Stimulated activated CD4-positive, alpha-beta T cell treated with anti-CD3 and anti-CD28 coated beads, TNF-alpha, amount 100 ng/mL, for 4 hours (primary cell): ENCODE data around the gene CLASP1.
"Not testable (repeated sequence)": the region's sequence is repeated elsewhere in the genome, so short reads cannot be mapped to it uniquely, and the experiment has no call there.

Experiments
- DNase-seq, 3 experiments: peaks; one replicate each; pipeline ENCODE4 v3.0.0-alpha.2; 2020; ENCODE audit warnings: low read depth in 3 of 3

Gene CLASP1

DNA sequence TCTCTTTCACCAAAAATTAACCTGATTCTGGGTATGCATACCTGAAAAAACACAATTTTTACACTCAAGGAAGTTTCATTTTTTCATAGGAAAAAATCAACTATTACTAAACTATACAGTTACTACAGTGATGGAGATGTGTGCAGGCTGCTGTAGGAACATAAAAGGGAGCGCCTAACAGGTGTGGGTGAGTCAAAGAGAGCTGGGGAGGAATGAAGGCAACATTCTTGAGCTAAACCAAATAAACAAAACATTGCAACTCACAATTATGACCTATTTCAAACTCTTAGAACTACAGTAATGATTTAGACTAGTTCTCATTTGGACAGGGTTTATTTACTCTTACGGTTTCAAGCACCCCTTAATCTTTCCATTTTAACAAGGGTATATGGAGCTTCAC lies 13.4 kb upstream of the CLASP1 start:
- DNase-seq: no peak

- no peak for DNase-seq
These were observed 10.7 kb upstream of the CLASP1 start for GRCh38 chr2:121659933-121660332.

- not testable (repeated sequence) for DNase-seq
These were observed 9.1 kb upstream of the CLASP1 start for GRCh38 chr2:121658393-121658792.

- DNase-seq: no peak
These were observed 3.8 kb upstream of the CLASP1 start for GRCh38 chr2:121653035-121653434.

DNA sequence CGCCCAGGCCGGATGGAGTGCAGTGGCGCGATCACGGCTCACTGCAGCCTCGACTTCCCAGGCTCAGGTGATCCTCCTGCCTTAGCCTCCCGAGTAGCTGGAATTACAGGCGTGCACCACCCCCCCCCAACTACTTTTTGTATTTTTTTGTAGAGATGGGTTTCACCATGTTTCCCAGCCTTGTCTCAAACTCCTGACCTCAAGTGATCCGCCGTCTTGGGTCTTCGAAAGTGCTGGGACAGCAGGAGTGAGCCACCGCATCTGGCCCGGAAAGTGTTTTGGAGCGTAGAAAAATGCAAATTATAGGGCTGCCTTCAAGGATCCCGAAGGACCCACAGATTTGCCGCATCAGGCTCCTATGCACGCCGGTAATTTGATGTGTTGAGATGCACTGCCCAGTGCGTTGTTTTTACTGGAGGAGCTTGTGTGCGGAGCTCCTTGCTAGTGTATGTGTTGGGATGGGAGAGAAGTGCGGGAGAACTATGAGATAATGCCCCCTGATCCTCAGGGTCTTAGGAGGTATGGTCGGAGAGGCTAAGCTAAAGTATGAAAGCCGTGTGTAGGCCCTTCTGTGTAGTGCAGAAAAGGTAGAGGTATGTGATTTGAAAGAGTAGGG lies 1.2 kb upstream of the CLASP1 start:
- no peak for DNase-seq

DNA sequence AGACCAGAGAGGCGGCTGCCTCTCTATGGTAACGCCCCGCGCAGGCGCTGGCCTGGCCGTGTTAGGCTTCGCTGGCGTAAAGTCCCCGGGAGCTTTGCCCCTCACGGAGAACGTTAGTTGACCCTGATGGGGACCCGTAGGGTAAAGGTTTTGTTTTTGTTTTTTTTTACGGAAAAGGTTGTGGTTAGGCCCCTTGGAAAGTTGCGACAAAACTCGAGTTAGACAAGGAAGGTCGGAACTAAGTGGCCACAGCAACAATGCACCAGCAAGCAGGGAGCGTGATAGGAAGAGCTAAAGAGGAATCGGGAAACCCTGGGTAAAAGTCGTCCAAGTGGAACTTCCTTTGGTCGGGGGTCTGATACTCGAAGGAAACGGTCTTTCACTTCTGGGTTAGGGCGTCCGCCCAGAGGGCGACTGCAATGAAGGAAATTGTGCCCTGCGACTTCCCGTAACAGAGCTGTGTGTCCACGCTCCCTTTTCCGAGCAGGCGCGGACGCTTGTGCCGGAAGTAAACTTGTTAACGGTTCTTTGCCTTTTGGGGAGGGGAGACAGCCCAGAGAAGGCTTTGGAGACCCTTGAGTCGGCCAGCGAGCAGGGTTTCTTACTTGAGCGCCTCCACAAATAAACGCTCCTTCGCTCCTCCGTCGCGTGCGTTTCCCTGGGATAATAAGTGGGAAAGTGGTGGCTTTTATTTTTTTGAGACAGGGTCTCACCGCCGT lies 493 bp upstream of the CLASP1 start:
- peak; percentile 83 to 92 (median 87) for DNase-seq

DNA sequence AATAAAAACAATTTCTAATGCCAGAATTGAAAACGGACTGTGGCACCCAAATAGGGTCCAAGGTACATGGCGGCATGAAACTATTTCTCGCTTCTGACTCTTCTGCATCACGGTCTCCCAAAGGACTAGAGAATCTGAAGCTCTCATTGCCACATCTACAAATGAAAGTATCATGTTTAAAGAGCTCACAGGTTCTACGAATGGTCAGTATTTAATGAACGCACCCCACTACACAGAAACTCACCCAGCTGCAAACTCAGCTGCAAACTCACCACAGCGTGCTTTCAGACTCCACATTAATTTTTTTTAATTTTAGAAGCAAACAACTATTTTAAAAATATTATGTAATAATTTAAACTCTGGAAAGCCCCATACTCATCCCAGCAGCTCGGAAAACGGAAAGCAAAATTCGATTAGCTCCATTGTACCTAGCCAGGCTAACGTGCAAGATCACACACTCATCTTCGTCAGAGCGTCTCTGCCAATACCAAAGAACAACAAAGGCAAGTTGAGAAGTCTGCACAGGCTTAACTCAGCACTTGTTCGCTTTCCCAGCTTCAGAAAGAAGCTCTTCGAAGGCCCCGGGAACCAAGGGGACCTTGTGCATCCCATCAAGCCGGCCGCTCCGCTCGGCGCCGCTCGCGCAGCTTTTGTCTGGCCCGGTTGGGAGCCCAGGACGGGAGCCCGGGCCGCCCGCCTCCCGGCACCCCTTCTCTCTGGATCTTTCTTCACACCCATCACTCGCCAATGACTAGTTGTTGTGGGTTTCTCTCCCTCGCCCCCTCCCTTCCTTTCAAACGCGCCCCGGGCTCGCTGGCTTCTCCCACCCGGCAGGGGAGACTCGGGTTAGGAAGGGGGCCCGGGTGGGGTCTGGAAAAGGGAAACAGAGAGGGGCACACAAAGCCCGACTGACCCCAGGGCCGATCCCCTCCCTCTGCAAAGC lies 785 bp downstream of the CLASP1 start:
- DNase-seq: peak; percentile 12 to 29 (median 18)

GRCh38 chr2:121647396-121647795 lies 1.9 kb downstream of the CLASP1 start:
- DNase-seq: no peak

GRCh38 chr2:121644715-121645114 lies 4.5 kb downstream of the CLASP1 start:
- no peak for DNase-seq

- DNase-seq: no peak
These were observed 5.4 kb downstream of the CLASP1 start for GRCh38 chr2:121643877-121644276.

GRCh38 chr2:121640380-121641316 lies 8.6 kb downstream of the CLASP1 start:
- DNase-seq: no peak

- DNase-seq: not testable (repeated sequence)
These were observed 9.4 kb downstream of the CLASP1 start for GRCh38 chr2:121639846-121640245.

- DNase-seq: no peak
These were observed 10.9 kb downstream of the CLASP1 start for GRCh38 chr2:121638333-121638732.

DNA sequence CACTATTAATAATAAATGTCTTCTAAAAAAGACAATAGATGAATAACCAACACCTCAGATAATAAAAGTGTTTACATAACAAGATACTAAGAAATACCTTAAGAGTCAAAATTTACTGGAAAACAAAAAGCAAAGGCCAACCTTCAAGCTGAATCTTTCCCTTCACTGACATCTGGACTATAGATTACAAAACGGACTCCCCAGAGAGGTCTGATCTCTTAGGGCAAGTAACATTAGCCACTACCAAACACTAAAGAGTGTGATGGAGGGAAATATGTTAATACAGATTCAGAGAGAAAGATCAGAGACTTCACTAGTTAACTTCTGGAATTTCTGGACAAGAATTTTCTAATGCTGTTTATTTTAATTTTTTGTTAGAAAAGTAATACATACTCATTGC lies 13.9 kb downstream of the CLASP1 start:
- no peak for DNase-seq

DNA sequence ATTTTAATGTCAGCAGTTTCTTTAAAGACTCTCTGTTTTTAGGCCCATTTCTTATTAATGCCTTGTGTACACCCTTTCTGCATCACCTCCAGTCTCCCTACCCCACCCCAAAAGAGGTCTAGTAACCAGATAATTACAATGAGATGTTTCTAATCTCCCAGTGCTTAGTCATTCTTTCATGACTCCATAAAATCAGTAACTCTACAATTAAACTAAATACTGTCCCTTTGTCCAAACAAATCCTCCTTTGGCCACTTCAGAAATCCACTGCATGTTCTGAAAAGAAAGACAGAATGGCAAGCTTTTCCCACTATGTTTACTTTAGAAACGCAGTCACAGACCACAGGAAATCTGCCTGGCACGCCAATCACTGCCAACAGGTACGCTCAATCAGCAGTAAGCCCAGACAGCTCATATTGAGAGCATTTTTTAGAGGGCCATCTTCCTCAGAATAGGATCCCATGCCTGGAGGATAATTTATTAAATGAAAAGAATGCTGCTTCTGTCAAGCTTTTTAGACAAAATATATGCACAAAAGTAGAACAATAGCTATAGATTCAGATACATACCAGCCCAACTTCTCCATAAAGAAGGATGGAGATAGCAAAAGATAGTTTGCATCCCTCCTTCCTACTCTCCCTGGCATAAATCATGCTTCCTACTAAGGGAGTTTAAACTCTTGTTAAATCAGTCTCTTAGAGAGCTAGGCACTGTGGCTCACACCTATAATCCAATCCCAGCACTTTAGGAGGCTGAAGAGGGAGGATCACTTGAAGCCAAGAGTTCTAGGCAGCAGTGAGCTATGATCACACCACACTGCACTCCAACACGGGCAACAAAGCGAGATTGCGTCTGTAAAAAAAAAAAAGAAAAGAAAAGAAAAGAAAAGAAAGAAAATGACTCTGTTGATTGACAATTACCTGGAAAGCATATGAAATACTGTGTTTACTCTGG lies 14.6 kb downstream of the CLASP1 start:
- DNase-seq: no peak

DNA sequence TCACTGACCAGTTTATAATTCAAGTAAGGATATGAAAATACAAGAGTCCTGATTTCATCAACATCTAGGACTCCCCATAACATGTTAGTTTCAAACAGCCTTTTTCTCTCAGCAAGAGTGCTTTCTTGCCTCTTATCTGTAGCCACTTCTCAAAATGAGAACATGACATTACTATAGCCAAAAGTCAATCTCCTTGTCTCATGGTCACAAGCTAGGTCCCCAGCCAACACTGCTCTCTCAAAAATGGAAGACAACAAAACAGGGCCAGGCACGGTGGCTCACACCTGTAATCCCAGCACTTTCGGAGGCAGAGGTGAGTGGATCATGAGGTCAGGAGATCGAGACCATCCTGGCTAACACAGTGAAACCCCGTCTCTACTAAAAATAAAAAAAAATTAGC lies 15.8 kb downstream of the CLASP1 start:
- no peak for DNase-seq

DNA sequence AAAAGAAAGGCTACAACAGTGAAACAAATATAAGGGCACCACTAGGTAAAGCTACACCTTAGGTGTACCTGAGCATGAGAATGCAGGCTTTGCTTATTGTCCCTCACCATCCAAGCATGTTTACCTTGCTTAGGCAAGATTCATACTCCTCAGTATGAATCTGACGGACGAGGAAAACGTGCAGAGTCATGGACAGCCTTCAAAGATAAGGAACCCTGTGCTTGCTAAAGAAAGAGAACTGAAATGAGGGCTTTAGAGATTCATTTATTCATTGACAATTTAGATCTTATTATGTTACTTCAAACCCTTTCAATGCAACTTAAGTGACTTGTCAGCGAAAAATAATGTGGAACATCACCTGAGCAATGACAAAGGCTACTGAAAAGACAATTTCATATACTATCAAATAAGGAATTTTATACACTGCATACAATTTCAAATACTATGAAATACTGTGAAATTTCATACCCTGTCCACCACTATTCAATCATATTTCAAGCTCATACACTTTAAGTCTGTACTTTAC lies 21.7 kb downstream of the CLASP1 start:
- DNase-seq: no peak

- DNase-seq: no peak
These were observed 22.3 kb downstream of the CLASP1 start for GRCh38 chr2:121626777-121627524.

DNA sequence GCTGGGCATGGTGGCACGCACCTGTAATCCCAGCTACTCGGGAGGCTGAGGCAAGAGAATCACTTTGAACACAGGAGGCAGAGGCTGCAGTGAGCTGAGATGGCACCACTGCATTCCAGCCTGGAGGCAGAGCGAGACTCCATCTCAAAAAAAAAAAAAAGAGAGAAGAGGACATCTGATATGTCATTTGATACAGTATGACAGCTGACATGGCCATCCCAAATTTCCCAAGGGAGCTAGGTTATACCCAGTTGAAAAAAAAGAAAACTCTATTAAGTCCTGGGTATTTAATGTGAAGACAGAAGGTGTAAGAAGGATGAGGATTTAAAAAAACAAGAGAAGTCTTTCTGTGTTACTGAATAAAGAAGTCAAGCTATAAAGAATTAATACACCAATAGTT lies 23.3 kb downstream of the CLASP1 start:
- DNase-seq: no peak
